Fibroblast of lung (primary cell): Measurements from ENCODE around the gene RAB1B.

Experiments used
- EZH2 ChIP-seq: IDR thresholded peaks from 2 replicates; pipeline ENCODE4 v1.5.1; 2012; ENCODE audit warnings: low read length, control low read depth, mild to moderate bottlenecking; ENCODE audit errors: missing control alignments
- TF ChIP-seq, protein P1 (sequence below), 2 donors: IDR thresholded peaks in 1 of 2; conservative IDR thresholded peaks in 1 of 2; 1 replicate in 1 of 2; 2 replicates in 1 of 2; pipeline ENCODE4 v1.5.1; 2011 to 2012; ENCODE audit warnings: low read length in 2 of 2, control low read depth in 1 of 2, inconsistent platforms in 1 of 2, low read depth in 1 of 2, mild to moderate bottlenecking in 1 of 2

DNA sequence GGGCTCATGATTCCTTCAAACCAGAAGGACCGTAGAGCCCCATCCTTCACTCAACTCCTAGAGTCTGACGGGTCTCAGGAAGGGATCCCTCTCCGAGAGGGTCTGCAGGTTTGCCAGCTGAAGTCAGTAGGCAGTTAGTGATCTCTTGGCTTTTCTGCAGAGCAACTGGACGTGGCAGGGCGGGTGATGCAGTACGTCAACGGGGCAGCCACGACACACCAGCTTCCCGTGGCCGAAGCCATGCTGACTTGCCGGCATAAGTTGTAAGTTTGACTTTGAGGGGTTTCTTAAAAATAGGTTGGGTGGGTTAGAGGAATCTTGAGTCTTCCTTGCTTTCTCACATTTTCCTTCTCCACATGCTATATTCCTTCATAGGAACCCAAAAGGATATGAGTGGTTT is 33.3 kb upstream of the RAB1B start:
- TF ChIP-seq, protein P1, sequence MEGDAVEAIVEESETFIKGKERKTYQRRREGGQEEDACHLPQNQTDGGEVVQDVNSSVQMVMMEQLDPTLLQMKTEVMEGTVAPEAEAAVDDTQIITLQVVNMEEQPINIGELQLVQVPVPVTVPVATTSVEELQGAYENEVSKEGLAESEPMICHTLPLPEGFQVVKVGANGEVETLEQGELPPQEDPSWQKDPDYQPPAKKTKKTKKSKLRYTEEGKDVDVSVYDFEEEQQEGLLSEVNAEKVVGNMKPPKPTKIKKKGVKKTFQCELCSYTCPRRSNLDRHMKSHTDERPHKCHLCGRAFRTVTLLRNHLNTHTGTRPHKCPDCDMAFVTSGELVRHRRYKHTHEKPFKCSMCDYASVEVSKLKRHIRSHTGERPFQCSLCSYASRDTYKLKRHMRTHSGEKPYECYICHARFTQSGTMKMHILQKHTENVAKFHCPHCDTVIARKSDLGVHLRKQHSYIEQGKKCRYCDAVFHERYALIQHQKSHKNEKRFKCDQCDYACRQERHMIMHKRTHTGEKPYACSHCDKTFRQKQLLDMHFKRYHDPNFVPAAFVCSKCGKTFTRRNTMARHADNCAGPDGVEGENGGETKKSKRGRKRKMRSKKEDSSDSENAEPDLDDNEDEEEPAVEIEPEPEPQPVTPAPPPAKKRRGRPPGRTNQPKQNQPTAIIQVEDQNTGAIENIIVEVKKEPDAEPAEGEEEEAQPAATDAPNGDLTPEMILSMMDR (conservative IDR thresholded peaks at IDR 0.05 in 1 of 2, IDR thresholded peaks at IDR 0.05 in 1 of 2; ENCODE audit: low read depth in 1 of 2, low read length in 2 of 2): no peak
- no peak for TF ChIP-seq EZH2
